Measurements from ENCODE around the gene PNKD. TPM values are rescaled to one million over a fixed set of nuclear protein-coding genes. Genes with fewer than 3 reads are reported as not detected.

The PNKD gene
- total and polyA plus RNA-seq, 2 experiments from 2014 or later = 28.2 to 83.3 TPM

DNA sequence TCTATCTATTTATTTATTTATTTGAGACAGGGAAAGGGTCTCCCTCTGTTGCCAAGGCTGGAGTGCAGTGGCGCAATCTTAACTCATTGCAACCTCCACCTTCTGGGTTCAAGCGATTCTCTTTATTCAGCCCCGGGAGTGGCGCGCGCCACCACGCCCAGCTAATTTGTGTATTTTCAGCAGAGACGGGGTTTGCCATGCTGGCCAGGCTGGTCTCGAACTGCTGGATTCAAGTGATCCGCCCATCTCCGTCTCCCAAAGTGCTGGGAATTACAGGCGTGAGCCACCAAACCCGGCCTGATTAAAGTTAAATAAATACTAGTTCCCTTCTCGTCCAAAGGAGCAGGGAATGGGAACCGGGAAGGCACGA is 125.1 kb downstream of the PNKD start (continued):
- TF ChIP-seq, protein P1, sequence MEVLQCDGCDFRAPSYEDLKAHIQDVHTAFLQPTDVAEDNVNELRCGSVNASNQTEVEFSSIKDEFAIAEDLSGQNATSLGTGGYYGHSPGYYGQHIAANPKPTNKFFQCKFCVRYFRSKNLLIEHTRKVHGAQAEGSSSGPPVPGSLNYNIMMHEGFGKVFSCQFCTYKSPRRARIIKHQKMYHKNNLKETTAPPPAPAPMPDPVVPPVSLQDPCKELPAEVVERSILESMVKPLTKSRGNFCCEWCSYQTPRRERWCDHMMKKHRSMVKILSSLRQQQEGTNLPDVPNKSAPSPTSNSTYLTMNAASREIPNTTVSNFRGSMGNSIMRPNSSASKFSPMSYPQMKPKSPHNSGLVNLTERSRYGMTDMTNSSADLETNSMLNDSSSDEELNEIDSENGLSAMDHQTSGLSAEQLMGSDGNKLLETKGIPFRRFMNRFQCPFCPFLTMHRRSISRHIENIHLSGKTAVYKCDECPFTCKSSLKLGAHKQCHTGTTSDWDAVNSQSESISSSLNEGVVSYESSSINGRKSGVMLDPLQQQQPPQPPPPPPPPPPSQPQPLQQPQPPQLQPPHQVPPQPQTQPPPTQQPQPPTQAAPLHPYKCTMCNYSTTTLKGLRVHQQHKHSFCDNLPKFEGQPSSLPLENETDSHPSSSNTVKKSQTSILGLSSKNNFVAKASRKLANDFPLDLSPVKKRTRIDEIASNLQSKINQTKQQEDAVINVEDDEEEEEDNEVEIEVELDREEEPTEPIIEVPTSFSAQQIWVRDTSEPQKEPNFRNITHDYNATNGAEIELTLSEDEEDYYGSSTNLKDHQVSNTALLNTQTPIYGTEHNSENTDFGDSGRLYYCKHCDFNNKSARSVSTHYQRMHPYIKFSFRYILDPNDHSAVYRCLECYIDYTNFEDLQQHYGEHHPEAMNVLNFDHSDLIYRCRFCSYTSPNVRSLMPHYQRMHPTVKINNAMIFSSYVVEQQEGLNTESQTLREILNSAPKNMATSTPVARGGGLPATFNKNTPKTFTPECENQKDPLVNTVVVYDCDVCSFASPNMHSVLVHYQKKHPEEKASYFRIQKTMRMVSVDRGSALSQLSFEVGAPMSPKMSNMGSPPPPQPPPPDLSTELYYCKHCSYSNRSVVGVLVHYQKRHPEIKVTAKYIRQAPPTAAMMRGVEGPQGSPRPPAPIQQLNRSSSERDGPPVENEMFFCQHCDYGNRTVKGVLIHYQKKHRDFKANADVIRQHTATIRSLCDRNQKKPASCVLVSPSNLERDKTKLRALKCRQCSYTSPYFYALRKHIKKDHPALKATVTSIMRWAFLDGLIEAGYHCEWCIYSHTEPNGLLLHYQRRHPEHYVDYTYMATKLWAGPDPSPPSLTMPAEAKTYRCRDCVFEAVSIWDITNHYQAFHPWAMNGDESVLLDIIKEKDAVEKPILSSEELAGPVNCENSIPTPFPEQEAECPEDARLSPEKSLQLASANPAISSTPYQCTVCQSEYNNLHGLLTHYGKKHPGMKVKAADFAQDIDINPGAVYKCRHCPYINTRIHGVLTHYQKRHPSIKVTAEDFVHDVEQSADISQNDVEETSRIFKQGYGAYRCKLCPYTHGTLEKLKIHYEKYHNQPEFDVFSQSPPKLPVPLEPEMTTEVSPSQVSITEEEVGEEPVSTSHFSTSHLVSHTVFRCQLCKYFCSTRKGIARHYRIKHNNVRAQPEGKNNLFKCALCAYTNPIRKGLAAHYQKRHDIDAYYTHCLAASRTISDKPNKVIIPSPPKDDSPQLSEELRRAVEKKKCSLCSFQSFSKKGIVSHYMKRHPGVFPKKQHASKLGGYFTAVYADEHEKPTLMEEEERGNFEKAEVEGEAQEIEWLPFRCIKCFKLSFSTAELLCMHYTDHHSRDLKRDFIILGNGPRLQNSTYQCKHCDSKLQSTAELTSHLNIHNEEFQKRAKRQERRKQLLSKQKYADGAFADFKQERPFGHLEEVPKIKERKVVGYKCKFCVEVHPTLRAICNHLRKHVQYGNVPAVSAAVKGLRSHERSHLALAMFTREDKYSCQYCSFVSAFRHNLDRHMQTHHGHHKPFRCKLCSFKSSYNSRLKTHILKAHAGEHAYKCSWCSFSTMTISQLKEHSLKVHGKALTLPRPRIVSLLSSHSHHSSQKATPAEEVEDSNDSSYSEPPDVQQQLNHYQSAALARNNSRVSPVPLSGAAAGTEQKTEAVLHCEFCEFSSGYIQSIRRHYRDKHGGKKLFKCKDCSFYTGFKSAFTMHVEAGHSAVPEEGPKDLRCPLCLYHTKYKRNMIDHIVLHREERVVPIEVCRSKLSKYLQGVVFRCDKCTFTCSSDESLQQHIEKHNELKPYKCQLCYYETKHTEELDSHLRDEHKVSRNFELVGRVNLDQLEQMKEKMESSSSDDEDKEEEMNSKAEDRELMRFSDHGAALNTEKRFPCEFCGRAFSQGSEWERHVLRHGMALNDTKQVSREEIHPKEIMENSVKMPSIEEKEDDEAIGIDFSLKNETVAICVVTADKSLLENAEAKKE (CRISPR knock-in tag; IDR thresholded peaks at IDR 0.05) = no peak
- TF ChIP-seq NANOG (IDR thresholded peaks at IDR 0.05; ENCODE audit: borderline replicate concordance) (no peak), JUNB (IDR thresholded peaks at IDR 0.05; ENCODE audit: unreplicated experiment) (no peak)

DNA sequence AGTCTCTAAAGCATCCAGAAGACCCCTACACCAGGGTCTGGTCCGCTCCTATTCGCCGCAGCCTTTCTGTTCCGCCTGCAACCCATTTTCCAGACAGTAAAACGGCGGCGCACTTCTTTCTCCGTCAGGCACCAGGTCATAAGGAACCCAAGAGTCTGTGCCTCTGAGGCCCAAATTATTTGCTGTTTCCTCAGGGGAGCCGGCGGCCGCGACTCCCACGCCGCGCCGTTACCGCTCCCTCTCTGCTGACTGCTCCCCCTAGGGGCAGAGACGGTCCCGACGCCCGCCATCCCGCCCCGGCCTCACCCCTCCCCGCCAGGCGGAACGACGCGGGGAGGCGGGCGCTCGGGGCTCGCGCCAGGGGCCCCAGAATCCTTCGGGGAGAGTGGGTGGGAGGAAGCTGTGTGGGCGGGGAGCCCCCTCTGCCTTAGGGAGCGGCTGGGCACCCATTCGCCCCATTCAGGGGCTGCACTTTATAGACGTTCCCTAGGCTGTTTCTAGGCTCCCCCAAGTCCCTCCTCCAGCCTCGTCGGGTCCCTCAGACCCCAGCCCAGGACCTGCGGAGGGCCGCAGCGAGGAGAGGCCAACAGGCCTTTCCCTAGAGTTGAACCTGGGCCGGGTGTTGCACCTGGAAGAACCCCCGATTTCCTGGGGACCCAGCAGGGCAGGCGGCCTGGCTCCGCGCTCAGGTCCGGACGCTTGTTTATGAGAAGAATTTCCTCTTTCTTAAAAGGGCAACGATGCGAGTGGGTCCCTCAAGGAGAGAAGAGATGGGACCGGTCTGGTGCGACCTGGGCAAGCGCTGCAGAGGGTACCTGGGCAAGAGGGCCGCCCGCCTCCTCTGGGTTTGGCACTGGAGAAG is 125.7 kb downstream of the PNKD start:
- Histone ChIP-seq H3K9me2 (ENCODE audit: insufficient read depth) (no peaks in the 10 kb centered on the region), H3F3A (replicated peaks; ENCODE audit: low read depth) (peaks cover 3% of the 10 kb centered on the region; the same call in 1 of the 2 replicates), H3K4me1 (ENCODE audit: insufficient read depth) (peaks cover 19% of the 10 kb centered on the region; the same call in 1 of the 2 replicates), H3K27ac (ENCODE audit: low read depth) (peak overlapping the region; percentile 100), H3K79me2 (replicated peaks; ENCODE audit: insufficient read depth) (no peaks in the 10 kb centered on the region), H3K36me3 (ENCODE audit: insufficient read depth) (no peaks in the 10 kb centered on the region), H3K4me3 (peak overlapping the region; percentile 82), H4K20me1 (replicated peaks; ENCODE audit: insufficient read depth) (no peaks in the 10 kb centered on the region), H2AFZ (peak overlapping the region; percentile 99), H3K27me3 (ENCODE audit: insufficient read depth) (peaks cover 38% of the 10 kb centered on the region), H3K4me2 (peak overlapping the region; percentile 75)
- H3K36me3 Mint-ChIP-seq (ENCODE audit: low read depth) = no peaks in the 10 kb centered on the region
- peak overlapping the region; percentile 98 for H3K27ac Mint-ChIP-seq
- DNase-seq (ENCODE audit: low spot score) (peak; percentile 94), ATAC-seq (peak; percentile 49)
- TF ChIP-seq JUNB (IDR thresholded peaks at IDR 0.05; ENCODE audit: unreplicated experiment) (peak; percentile 97), POLR2AphosphoS5 (IDR thresholded peaks at IDR 0.05; ENCODE audit: low read depth) (peak; percentile 47; the same call in 1 of the 2 replicates), STAT1 (IDR thresholded peaks at IDR 0.05; ENCODE audit: unreplicated experiment) (no peak), CREB1 (CRISPR knock-in tag; IDR thresholded peaks at IDR 0.05; ENCODE audit: low read depth) (peak; percentile 59; the same call in 1 of the 2 replicates)
- TF ChIP-seq, protein P2, sequence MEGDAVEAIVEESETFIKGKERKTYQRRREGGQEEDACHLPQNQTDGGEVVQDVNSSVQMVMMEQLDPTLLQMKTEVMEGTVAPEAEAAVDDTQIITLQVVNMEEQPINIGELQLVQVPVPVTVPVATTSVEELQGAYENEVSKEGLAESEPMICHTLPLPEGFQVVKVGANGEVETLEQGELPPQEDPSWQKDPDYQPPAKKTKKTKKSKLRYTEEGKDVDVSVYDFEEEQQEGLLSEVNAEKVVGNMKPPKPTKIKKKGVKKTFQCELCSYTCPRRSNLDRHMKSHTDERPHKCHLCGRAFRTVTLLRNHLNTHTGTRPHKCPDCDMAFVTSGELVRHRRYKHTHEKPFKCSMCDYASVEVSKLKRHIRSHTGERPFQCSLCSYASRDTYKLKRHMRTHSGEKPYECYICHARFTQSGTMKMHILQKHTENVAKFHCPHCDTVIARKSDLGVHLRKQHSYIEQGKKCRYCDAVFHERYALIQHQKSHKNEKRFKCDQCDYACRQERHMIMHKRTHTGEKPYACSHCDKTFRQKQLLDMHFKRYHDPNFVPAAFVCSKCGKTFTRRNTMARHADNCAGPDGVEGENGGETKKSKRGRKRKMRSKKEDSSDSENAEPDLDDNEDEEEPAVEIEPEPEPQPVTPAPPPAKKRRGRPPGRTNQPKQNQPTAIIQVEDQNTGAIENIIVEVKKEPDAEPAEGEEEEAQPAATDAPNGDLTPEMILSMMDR (conservative IDR thresholded peaks at IDR 0.05; ENCODE audit: low read depth in 2 of 2) = peak; percentile 78 to 83
- H3K4me1 Mint-ChIP-seq = peaks cover 27% of the 10 kb centered on the region; the same call in 2 of the 3 replicates
- peaks cover 55% of the 10 kb centered on the region for H3K27me3 Mint-ChIP-seq (ENCODE audit: insufficient read depth, low read depth, poor library complexity)
- H3K9me3 Mint-ChIP-seq = no peaks in the 10 kb centered on the region
- H3K4me3 Mint-ChIP-seq = peak overlapping the region; percentile 88

Small RNA genes lying within 50 kb of the gene (microRNA-seq; reads per million reads assigned to microRNA genes)
- gene MIR6513 (not detected), gene MIR6810 (not detected)

Small RNA genes lying within 50 kb of the gene (small RNA-seq; reads per million reads assigned to genes)
- gene MIR6810 (ENCODE audit: low replicate concordance) = not detected

Other genes starting within 250 kb of the PNKD start
- 0.04 TPM in 1 of 2 replicates, not detected in the other for gene RUFY4, start 201.3 kb upstream of the PNKD start, total RNA-seq (2014; rRNA removed; shearing (Covaris generic))
- gene RUFY4, start 201.3 kb upstream of the PNKD start, polyA plus RNA-seq (2016; fragmentation: Nextera tagmentation; extraction: Ambion mirVana) = 0.27 and 0.89 TPM in 2 replicates
- gene CXCR2, start 144.5 kb upstream of the PNKD start, total RNA-seq (2014; rRNA removed; shearing (Covaris generic)) = 0.52 and 0.82 TPM in 2 replicates
- 0.71 and 1.6 TPM in 2 replicates for gene CXCR2, start 144.5 kb upstream of the PNKD start, polyA plus RNA-seq (2016; fragmentation: Nextera tagmentation; extraction: Ambion mirVana)
- gene CXCR1, start 103.6 kb upstream of the PNKD start, total RNA-seq (2014; rRNA removed; shearing (Covaris generic)) = not detected in 2 replicates
- gene CXCR1, start 103.6 kb upstream of the PNKD start, polyA plus RNA-seq (2016; fragmentation: Nextera tagmentation; extraction: Ambion mirVana) = not detected in 2 replicates
- gene ARPC2, start 53.3 kb upstream of the PNKD start, total RNA-seq (2014; rRNA removed; shearing (Covaris generic)) = 195 and 217 TPM in 2 replicates
- gene ARPC2, start 53.3 kb upstream of the PNKD start, polyA plus RNA-seq (2016; fragmentation: Nextera tagmentation; extraction: Ambion mirVana) = 242 and 271 TPM in 2 replicates
- gene GPBAR1, start 9.5 kb upstream of the PNKD start, total RNA-seq (2014; rRNA removed; shearing (Covaris generic)) = 1.6 TPM in 1 of 2 replicates, not detected in the other
- gene GPBAR1, start 9.5 kb upstream of the PNKD start, polyA plus RNA-seq (2016; fragmentation: Nextera tagmentation; extraction: Ambion mirVana) = 0.37 and 0.44 TPM in 2 replicates
- 157 and 203 TPM in 2 replicates for gene AAMP, start 382 bp upstream of the PNKD start, total RNA-seq (2014; rRNA removed; shearing (Covaris generic))
- 77.8 and 90.8 TPM in 2 replicates for gene AAMP, start 382 bp upstream of the PNKD start, polyA plus RNA-seq (2016; fragmentation: Nextera tagmentation; extraction: Ambion mirVana)
- 16.5 and 20.8 TPM in 2 replicates for gene TMBIM1, start 22.0 kb downstream of the PNKD start, total RNA-seq (2014; rRNA removed; shearing (Covaris generic))
- gene TMBIM1, start 22.0 kb downstream of the PNKD start, polyA plus RNA-seq (2016; fragmentation: Nextera tagmentation; extraction: Ambion mirVana) = 9.5 and 12.0 TPM in 2 replicates
- gene CATIP, start 86.3 kb downstream of the PNKD start, total RNA-seq (2014; rRNA removed; shearing (Covaris generic)) = not detected in 2 replicates
- 0.15 and 0.23 TPM in 2 replicates for gene CATIP, start 86.3 kb downstream of the PNKD start, polyA plus RNA-seq (2016; fragmentation: Nextera tagmentation; extraction: Ambion mirVana)
- gene SLC11A1, start 111.8 kb downstream of the PNKD start, total RNA-seq (2014; rRNA removed; shearing (Covaris generic)) = 0.89 TPM in 1 of 2 replicates, not detected in the other
- gene SLC11A1, start 111.8 kb downstream of the PNKD start, polyA plus RNA-seq (2016; fragmentation: Nextera tagmentation; extraction: Ambion mirVana) = 0.16 and 0.31 TPM in 2 replicates
- 14.8 and 21.8 TPM in 2 replicates for gene CTDSP1, start 129.3 kb downstream of the PNKD start, total RNA-seq (2014; rRNA removed; shearing (Covaris generic))
- gene CTDSP1, start 129.3 kb downstream of the PNKD start, polyA plus RNA-seq (2016; fragmentation: Nextera tagmentation; extraction: Ambion mirVana) = 6.7 and 6.9 TPM in 2 replicates
- gene VIL1, start 148.6 kb downstream of the PNKD start, total RNA-seq (2014; rRNA removed; shearing (Covaris generic)) = 5.9 and 9.2 TPM in 2 replicates
- gene VIL1, start 148.6 kb downstream of the PNKD start, polyA plus RNA-seq (2016; fragmentation: Nextera tagmentation; extraction: Ambion mirVana) = 2.3 and 3.5 TPM in 2 replicates